Tibial artery (tissue), 4 donors: ENCODE data around the gene ABCA6.
"Not testable (repeated sequence)": the region's sequence is repeated elsewhere in the genome, so short reads cannot be mapped to it uniquely, and the experiment has no call there.

Experiments
- DNase-seq, 2 donors: peaks; one replicate each; pipeline ENCODE4 v3.0.0-alpha.2; 2019
- H3K27ac ChIP-seq, 2 donors: fragments of 200-600 bp; sonication (generic) in 1 of 2; 1 replicate in 1 of 2; 2 replicates in 1 of 2; pipeline ENCODE4 v1.5.1; 2018 to 2019; ENCODE audit warnings: mild to moderate bottlenecking in 1 of 2
- H3K27me3 ChIP-seq, 2 donors: fragments of 200-600 bp; sonication (generic) in 1 of 2; one replicate each; pipeline versions ENCODE4 v1.5.1 to v1.6.0; 2016 to 2019
- H3K36me3 ChIP-seq, 3 donors: fragments of 200-600 bp; sonication (generic) in 2 of 3; one replicate each; pipeline ENCODE4 v1.5.1; 2016 to 2019; ENCODE audit warnings: mild to moderate bottlenecking in 2 of 3
- H3K4me1 ChIP-seq, 4 donors: fragments of 200-600 bp; sonication (generic) in 2 of 4; 1 replicate in 3 of 4; 2 replicates in 1 of 4; pipeline ENCODE4 v1.5.1; 2016 to 2019
- H3K4me3 ChIP-seq, 2 donors: fragments of 200-600 bp; sonication (generic) in 1 of 2; 1 replicate in 1 of 2; 2 replicates in 1 of 2; pipeline ENCODE4 v1.5.1; 2018 to 2019; ENCODE audit warnings: mild to moderate bottlenecking in 2 of 2
- H3K9me3 ChIP-seq, 3 donors: fragments of 200-600 bp; sonication (generic) in 1 of 3; one replicate each; pipeline ENCODE4 v1.5.1; 2016 to 2019
- CTCF ChIP-seq, 2 experiments: fragments of 200-600 bp in 1 of 2; fragments of 450-650 bp in 1 of 2; IDR thresholded peaks; one replicate each; pipeline ENCODE4 v1.5.1; 2017 to 2019; ENCODE audit warnings: antibody characterized with exemption in 2 of 2, mild to moderate bottlenecking in 1 of 2, moderate library complexity in 1 of 2
- intact Hi-C: fragments of 100-400 bp; cut with DNase I; formaldehyde crosslinking; loops from one replicate; pipeline ENCODE4 v1.15.0; 2023; ENCODE audit warnings: low total_unique reads

The ABCA6 gene

GRCh38 chr17:69082696-69083095 lies 59.0 kb downstream of the ABCA6 start:
- no peak for TF ChIP-seq CTCF (IDR thresholded peaks at IDR 0.05)
- DNase-seq = no peak
- Histone ChIP-seq H3K4me3 (no peak overlapping the region), H3K9me3 (peaks cover 0 to 10% (median 7%) of the 10 kb centered on the region in 3 donors), H3K27me3 (no peaks in the 10 kb centered on the region), H3K27ac (no peak overlapping the region), H3K4me1 (no peaks in the 10 kb centered on the region), H3K36me3 (peaks cover 16 to 60% (median 23%) of the 10 kb centered on the region in 3 donors)
- intact Hi-C loops = no loop called here

GRCh38 chr17:69078864-69079263 lies 62.8 kb downstream of the ABCA6 start:
- TF ChIP-seq CTCF (IDR thresholded peaks at IDR 0.05) = no peak
- Histone ChIP-seq H3K27me3 (no peaks in the 10 kb centered on the region), H3K9me3 (peaks cover 0 to 10% (median 7%) of the 10 kb centered on the region in 3 donors), H3K4me3 (no peak overlapping the region), H3K27ac (no peak overlapping the region), H3K4me1 (no peaks in the 10 kb centered on the region), H3K36me3 (peaks cover 12 to 45% (median 23%) of the 10 kb centered on the region in 3 donors)
- DNase-seq = no peak
- intact Hi-C loops = no loop called here

GRCh38 chr17:69075823-69076222 lies 65.9 kb downstream of the ABCA6 start:
- TF ChIP-seq CTCF (IDR thresholded peaks at IDR 0.05) = no peak
- intact Hi-C loops = no loop called here
- H3K27ac ChIP-seq = no peak overlapping the region
- no peaks in the 10 kb centered on the region for H3K9me3 ChIP-seq
- H3K27me3 ChIP-seq = no peaks in the 10 kb centered on the region
- H3K36me3 ChIP-seq = peaks cover 0 to 21% (median 9%) of the 10 kb centered on the region in 3 donors
- no peaks in the 10 kb centered on the region for H3K4me1 ChIP-seq
- no peak overlapping the region for H3K4me3 ChIP-seq
- no peak for DNase-seq

DNA sequence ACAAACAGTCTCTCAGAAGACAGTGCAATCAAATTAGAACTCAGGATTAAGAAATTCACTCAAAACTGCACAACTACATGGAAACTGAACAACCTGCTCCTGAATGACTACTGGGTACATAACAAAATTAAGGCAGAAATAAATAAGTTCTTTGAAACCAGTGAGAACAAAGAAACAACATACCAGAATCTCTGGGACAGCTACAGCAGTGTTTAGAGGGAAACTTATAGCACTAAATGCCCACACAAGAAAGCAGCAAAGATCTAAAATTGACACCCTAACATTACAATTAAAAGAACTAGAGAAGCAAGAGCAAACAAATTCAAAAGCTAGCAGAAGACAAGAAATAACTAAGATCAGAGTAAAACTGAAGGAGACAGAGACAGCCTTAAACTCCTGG lies 68.3 kb downstream of the ABCA6 start:
- intact Hi-C loops, H3K27ac ChIP-seq, H3K36me3 ChIP-seq, H3K4me1 ChIP-seq, H3K4me3 ChIP-seq, H3K9me3 ChIP-seq, DNase-seq, H3K27me3 ChIP-seq: not testable (repeated sequence)

GRCh38 chr17:69072803-69073256 lies 68.9 kb downstream of the ABCA6 start:
- H3K4me1 ChIP-seq, DNase-seq: not testable (repeated sequence)

GRCh38 chr17:69071233-69071586 lies 70.5 kb downstream of the ABCA6 start:
- H3K27ac ChIP-seq, DNase-seq, H3K27me3 ChIP-seq, H3K4me3 ChIP-seq, H3K9me3 ChIP-seq, intact Hi-C loops, H3K4me1 ChIP-seq, H3K36me3 ChIP-seq: not testable (repeated sequence)

More at GRCh38 chr17:69072803-69073256, 68.9 kb downstream of the ABCA6 start:
- H3K36me3 ChIP-seq, H3K9me3 ChIP-seq, H3K4me3 ChIP-seq, intact Hi-C loops, H3K27me3 ChIP-seq, H3K27ac ChIP-seq: not testable (repeated sequence)

DNA sequence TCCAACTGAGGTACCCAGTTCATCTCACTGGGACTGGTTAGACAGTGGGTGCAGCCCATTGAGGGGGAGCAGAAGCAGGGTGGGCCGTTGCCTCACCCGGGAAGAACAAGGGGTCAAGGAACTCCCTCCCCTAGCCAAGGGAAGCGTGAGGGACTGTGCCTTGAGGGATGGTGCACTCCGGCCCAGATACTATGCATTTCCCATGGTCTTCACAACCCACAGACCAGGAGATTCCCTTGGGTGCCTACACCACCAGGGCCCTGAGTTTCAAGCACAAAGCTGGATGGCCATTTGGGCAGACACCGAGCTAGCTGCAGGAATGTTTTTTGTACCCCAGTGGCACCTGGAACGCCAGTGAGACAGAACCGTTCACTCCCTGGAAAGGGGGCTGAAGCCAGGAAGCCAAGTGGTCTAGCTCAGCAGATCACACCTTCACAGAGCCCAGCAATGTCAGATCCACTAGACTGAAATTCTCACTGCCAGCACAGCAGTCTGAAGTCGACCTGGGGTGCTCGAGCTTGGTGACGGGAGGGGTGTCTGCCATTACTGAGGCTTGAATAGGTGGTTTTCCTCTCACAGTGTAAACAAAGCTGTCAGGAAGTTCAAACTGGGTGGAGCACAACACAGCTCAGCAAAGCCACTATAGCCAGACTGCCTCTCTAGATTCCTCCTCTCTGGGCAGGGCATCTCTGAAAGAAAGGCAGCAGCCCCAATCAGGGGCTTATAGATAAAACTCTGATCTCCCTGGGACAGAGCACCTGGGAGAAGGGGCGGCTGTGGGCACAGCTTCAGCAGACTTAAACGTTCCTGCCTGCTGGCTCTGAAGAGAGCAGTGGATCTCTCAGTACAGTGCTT lies 71.1 kb downstream of the ABCA6 start:
- H3K27ac ChIP-seq, H3K36me3 ChIP-seq, H3K4me3 ChIP-seq, H3K4me1 ChIP-seq, H3K27me3 ChIP-seq, DNase-seq, intact Hi-C loops, H3K9me3 ChIP-seq: not testable (repeated sequence)
